ENCODE measurements around the gene USP34.
"Not testable (repeated sequence)": the region's sequence is repeated elsewhere in the genome, so short reads cannot be mapped to it uniquely, and the experiment has no call there.

Gene USP34

DNA sequence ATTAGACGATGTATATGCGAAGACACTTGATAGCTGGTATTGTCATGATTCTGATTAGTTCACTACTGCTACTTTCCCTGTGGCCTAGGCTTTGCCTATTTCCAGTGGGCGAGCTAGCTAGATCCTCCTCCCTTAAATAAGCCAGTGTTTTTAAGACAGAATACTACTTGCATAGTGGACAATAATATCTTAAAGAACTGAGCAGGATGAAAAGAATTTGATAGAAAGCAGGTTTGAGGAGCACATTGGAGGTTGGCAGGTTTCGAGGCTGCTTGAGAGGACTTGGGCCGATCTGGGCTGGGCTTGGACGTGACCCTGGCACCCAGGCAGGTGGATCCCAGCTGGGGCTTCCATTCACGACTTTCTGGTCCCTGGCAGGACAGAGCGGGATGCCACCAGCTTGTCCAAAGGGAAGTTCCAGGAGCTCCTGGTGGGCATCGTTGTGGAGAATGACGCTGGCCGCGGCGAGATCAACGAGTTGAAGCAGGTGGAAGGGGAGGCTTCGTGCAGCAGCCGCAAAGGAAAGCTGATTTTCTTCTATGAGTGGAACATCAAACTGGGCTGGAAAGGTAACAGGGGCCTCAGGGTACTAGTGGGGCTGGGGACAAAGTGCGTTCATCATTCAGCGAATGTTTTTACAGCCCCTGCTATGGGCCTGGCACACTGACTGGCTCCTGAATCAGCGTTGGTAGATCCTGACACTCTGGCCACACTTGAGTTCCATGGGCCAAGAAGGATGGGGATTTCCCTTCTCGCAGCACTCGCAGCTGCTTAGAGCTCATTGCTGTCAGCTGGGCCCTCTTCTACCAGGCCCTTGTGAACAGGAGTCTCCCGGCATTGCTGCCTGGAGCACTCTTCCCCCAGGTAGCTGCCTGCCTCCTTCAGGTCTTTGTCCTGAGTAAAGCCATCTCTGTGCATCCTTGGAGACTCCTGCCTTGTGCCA lies 292.0 kb downstream of the USP34 start:
- DNase-seq = no peak

GRCh38 chr2:61177727-61178549 lies 292.9 kb downstream of the USP34 start:
- peak; percentile 29 for DNase-seq

GRCh38 chr2:61176755-61177726 lies 293.8 kb downstream of the USP34 start:
- DNase-seq = peak; percentile 90

GRCh38 chr2:61175036-61175435 lies 295.9 kb downstream of the USP34 start:
- no peak for DNase-seq

GRCh38 chr2:61173116-61173515 lies 297.8 kb downstream of the USP34 start:
- DNase-seq = no peak

GRCh38 chr2:61172671-61173070 lies 298.2 kb downstream of the USP34 start:
- DNase-seq = no peak

DNA sequence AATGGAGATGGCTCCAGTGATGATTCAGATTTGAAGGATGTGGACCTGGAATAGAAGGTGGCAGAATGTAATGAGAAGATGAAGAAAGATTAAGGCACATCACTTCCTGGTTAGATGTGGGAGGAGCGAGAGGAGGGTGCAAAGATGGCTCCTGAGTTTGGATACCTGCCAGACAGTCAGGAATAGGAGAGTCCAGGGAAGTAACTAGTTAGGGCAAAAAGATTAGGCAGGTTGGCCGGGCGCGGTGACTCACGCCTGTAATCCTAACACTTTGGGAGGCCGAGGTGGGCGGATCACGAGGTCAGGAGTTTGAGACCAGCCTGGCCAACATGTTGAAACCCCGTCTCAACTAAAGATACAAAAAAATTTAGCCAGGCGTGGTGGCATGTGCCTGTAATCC lies 303.3 kb downstream of the USP34 start:
- DNase-seq = no peak

DNA sequence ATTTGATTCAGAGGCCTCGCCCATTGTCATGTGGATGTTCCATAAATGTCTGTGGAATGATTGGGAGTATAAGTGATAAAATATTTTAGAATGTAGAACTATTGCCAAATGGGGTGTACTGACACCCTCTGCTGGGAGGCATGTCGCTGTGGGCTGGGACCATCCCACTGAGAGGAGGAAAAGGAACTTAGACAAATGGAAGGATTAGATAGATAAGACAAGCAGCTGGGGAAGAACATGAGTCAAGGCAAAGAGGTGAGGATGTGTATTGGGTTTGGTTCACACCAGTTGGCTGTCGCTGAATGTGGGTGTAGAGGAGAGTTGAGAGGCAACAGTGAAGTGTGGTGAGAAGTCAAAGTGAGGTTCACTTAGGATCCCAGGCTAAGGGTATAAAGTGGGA lies 304.9 kb downstream of the USP34 start:
- DNase-seq = no peak

GRCh38 chr2:61165082-61165481 lies 305.8 kb downstream of the USP34 start:
- DNase-seq = not testable (repeated sequence)

DNA sequence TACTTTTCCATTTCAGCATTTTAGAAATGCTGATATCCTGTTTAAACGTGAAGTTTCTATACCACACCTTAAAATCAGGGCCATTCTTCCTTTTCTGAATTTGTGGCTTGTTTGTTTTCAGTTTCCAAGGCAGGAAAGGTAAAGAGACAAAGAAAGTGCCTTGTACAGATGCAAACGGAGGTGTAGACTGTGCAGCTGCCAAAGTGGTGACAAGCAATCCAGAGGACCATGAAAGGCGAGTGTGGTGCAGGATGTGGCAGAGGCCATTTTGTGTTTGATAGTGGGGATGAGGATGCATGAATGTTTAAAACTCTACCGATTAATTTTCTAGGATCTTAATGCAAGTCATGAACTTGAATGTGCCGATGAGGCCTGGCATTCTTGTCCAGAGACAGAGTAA lies 308.2 kb downstream of the USP34 start:
- DNase-seq = no peak

GRCh38 chr2:61161888-61162287 lies 309.0 kb downstream of the USP34 start, which contains the start of gene C2orf74:
Gene C2orf74 (plus strand): TSS chr2:61162188. CDS start chr2:61162515, 327 bp downstream.
- DNase-seq = no peak

DNA sequence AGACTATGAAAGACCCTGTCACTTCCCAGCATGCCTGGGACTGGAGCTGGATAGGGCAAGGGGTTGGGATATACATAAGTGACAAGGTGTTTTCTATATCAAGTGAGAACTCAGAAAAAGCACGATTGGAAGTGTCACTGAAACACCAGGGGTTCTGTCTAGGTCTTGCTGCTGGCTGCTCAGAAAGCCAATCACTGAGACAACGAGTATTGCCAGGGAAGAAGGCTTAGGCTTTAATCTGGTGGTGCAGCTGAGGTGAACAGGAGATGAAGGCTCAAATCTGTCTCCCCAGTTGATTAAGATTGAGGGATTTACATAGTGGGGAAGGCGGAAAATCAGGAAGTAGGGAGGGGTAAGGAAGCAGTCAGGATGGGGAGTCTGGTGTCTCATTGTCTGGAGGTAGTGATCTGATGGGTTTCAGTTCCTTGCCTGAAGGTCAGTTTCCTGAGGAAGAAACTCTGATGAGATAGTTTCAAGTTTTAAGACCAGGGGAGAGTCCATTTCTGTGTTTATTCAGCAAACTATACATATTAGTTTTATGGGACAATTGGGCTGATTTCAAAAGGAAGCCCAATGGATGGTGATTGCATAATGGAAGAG lies 312.4 kb downstream of the USP34 start:
- no peak for DNase-seq

GRCh38 chr2:61157371-61158003 lies 313.4 kb downstream of the USP34 start:
- no peak for DNase-seq

GRCh38 chr2:61151436-61151835 lies 319.5 kb downstream of the USP34 start:
- no peak for DNase-seq

DNA sequence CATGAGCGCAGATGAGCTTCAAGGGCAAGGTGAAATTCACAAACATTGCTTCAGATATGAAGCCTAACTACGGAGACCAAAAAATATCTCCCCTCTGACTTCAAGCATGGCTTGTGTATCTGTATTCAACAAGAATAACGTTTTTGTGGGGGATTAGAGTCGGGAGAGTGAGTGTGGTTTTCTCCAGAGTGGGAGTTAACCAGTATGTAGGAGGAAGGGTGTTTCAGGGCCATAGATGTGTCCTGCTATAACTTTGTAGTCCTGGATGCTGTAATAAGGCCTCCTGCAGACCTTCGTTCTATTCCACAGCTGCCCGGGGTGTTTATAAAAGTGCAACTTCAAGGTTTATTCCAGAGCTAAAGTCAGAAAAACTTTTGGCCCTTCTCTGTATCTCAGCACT lies 321.8 kb downstream of the USP34 start:
- no peak for DNase-seq

DNA sequence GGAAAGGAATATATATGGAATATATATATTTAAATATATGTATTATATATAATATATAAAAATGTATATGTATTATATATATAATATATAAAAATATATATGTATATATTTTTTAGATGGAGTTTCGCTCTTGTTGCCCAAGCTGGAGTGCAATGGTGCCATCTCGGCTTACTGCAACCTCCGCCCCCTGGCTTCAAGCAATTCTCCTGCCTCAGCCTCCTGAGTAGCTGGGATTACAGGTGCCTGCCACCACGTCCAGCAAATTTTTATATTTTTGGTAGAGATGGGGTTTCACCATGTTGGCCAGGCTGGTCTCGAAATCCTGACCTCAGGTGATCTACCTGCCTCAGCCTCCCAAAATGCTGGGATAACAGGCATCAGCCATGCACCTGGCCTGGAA lies 322.8 kb downstream of the USP34 start:
- not testable (repeated sequence) for DNase-seq

GRCh38 chr2:61145990-61146389 lies 324.9 kb downstream of the USP34 start:
- DNase-seq = no peak

DNA sequence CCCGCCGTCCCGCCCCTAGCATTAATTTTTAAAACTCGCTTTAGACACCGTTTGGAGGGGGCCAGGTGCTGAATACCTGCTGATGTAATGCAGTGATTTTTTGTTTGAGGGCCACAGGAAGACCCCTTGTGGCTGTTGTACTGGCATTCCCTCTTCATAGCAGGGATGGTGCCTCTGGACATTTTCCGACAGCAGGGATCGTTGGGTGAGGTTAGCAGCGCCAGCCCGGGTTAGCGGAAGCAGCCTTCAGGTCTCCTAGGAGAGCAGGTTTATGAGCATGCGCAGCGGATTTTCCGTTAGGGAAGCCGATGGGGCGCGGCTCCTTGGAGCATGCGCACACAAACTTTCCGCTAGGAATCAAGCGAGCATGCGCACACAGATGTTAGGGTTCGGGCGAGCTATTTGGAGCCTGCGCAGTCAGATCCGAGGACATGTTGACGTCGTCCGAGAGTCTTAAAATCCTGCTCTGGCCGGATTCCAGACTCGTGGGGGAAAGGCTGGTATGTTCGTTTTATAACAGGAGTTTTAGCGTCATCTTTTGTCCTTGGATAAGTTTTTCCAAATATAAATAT lies 326.1 kb downstream of the USP34 start:
- DNase-seq = peak; percentile 90

GRCh38 chr2:61141151-61141550 lies 329.7 kb downstream of the USP34 start:
- DNase-seq = no peak

DNA sequence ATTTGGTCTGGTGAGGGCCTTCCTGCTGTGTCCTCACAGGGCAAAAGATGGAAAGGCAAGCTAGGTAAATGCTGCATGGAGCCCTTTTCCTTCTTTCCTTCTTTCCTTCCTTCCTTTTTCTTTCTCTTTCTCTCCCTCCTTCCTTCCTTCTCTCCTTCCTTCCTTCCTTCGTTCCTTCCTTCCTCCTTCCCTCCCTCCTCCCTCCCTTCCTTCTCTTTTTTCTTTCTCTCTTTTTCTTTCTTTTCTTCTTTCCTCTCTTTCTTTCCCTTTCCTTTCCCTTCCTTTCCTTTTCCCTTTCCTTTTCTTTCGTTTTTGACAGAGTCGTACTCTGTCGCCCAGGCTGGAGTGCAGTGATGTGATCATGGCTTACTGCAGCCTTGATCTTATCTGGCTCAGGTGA lies 332.0 kb downstream of the USP34 start:
- DNase-seq = no peak
